ENCODE measurements around the gene IFI6. TPM values are rescaled to one million over a fixed set of nuclear protein-coding genes. Genes with fewer than 3 reads are reported as not detected.

IFI6 gene
- polyA plus RNA-seq, 3 donors, result 69.9 to 276 (median 276) TPM

GRCh38 chr1:27713139-27713725, 41.2 kb upstream of the IFI6 start:
- Mint-ChIP-seq H3K36me3 (no peaks in the 10 kb centered on the region), H3K27ac (no peak overlapping the region), H3K9me3 (peaks cover 8 to 17% (median 11%) of the 10 kb centered on the region in 7 donors)

GRCh38 chr1:27710574-27710973, 38.6 kb upstream of the IFI6 start:
- H3K4me3 Mint-ChIP-seq, result no peak overlapping the region
- Histone ChIP-seq H3K4me3 (replicated peaks in 1 of 3; ENCODE audit: low read depth in 2 of 3, low read length in 3 of 3) (no peak overlapping the region), H3K79me2 (ENCODE audit: insufficient read depth, low read length) (no peaks in the 10 kb centered on the region), H3K9ac (ENCODE audit: insufficient read depth, low read length, poor library complexity, severe bottlenecking) (no peak overlapping the region), H3K4me2 (replicated peaks; ENCODE audit: extremely low read depth, low read length, poor library complexity, severe bottlenecking) (no peak overlapping the region), H3K27me3 (ENCODE audit: control insufficient read depth in 2 of 2, insufficient read depth in 2 of 2, low read length in 2 of 2) (no peaks in the 10 kb centered on the region), H3K4me1 (ENCODE audit: control insufficient read depth in 1 of 2, insufficient read depth in 2 of 2, low read length in 2 of 2) (no peaks in the 10 kb centered on the region), H4K20me1 (ENCODE audit: insufficient read depth, low read length) (no peaks in the 10 kb centered on the region), H2AFZ (ENCODE audit: insufficient read depth, low read depth, low read length, poor library complexity, severe bottlenecking) (no peak overlapping the region), H3K27ac (ENCODE audit: low read depth in 1 of 2, low read length in 2 of 2) (no peak overlapping the region), H3K9me3 (replicated peaks in 1 of 2; ENCODE audit: control insufficient read depth in 1 of 2, insufficient read depth in 1 of 2, low read length in 2 of 2) (no peaks in the 10 kb centered on the region), H3K36me3 (replicated peaks in 1 of 2; ENCODE audit: control insufficient read depth in 1 of 2, insufficient read depth in 2 of 2, low read length in 2 of 2) (no peaks in the 10 kb centered on the region)
- intact Hi-C loops (cut with micrococcal nuclease), result no loop called here
- H3K9me3 Mint-ChIP-seq, result peaks cover 0 to 5% (median 2%) of the 10 kb centered on the region in 7 donors
- no peaks in the 10 kb centered on the region for H3K4me1 Mint-ChIP-seq
- no peak for TF ChIP-seq CTCF (IDR thresholded peaks at IDR 0.05)
- no CpG with 5 or more reads among the region's 2 CpGs for WGBS (ENCODE audit: insufficient coverage)
- no peaks in the 10 kb centered on the region for H3K36me3 Mint-ChIP-seq
- H3K27ac Mint-ChIP-seq, result no peak overlapping the region
- no peak for DNase-seq
- peaks cover 2 to 5% (median 3%) of the 10 kb centered on the region in 3 donors for H3K27me3 Mint-ChIP-seq (ENCODE audit: low read depth in 3 of 3)

More at GRCh38 chr1:27713139-27713725, 41.2 kb upstream of the IFI6 start:
- Histone ChIP-seq H3K27me3 (ENCODE audit: control insufficient read depth in 2 of 2, insufficient read depth in 2 of 2, low read length in 2 of 2) (peaks cover 0 to 2% of the 10 kb centered on the region in 2 donors), H3K27ac (ENCODE audit: low read depth in 1 of 2, low read length in 2 of 2) (no peak overlapping the region), H3K9me3 (replicated peaks in 1 of 2; ENCODE audit: control insufficient read depth in 1 of 2, insufficient read depth in 1 of 2, low read length in 2 of 2) (no peaks in the 10 kb centered on the region), H3K4me2 (replicated peaks; ENCODE audit: extremely low read depth, low read length, poor library complexity, severe bottlenecking) (no peak overlapping the region), H4K20me1 (ENCODE audit: insufficient read depth, low read length) (no peaks in the 10 kb centered on the region), H2AFZ (ENCODE audit: insufficient read depth, low read depth, low read length, poor library complexity, severe bottlenecking) (no peak overlapping the region), H3K79me2 (ENCODE audit: insufficient read depth, low read length) (no peaks in the 10 kb centered on the region), H3K36me3 (replicated peaks in 1 of 2; ENCODE audit: control insufficient read depth in 1 of 2, insufficient read depth in 2 of 2, low read length in 2 of 2) (no peaks in the 10 kb centered on the region), H3K4me1 (ENCODE audit: control insufficient read depth in 1 of 2, insufficient read depth in 2 of 2, low read length in 2 of 2) (no peaks in the 10 kb centered on the region), H3K4me3 (replicated peaks in 1 of 3; ENCODE audit: low read depth in 2 of 3, low read length in 3 of 3) (no peak overlapping the region), H3K9ac (ENCODE audit: insufficient read depth, low read length, poor library complexity, severe bottlenecking) (no peak overlapping the region)
- no peak for DNase-seq
- TF ChIP-seq CTCF (IDR thresholded peaks at IDR 0.05), result no peak
- intact Hi-C loops (cut with micrococcal nuclease), result no loop called here
- WGBS (ENCODE audit: insufficient coverage), result no CpG with 5 or more reads among the region's 3 CpGs
- Mint-ChIP-seq H3K4me1 (no peaks in the 10 kb centered on the region), H3K4me3 (no peak overlapping the region), H3K27me3 (ENCODE audit: low read depth in 3 of 3) (peaks cover 4 to 7% (median 5%) of the 10 kb centered on the region in 3 donors)

All from CD14-positive monocyte (primary cell).